ENCODE data around the gene BSG. TPM values are rescaled to one million over a fixed set of nuclear protein-coding genes. Genes with fewer than 3 reads are reported as not detected.
"Not testable (repeated sequence)": the region's sequence is repeated elsewhere in the genome, so short reads cannot be mapped to it uniquely, and the experiment has no call there.

BSG gene
- total and polyA plus RNA-seq, 11 donors, result 727 to 2,989 (median 1,462) TPM

- Histone ChIP-seq H3K4me3 (no peak overlapping the region), H3K36me3 (peaks cover 0 to 51% (median 36%) of the 10 kb centered on the region in 9 donors), H3K27me3 (peaks cover 0 to 10% (median 6%) of the 10 kb centered on the region in 9 donors), H3K9me3 (no peaks in the 10 kb centered on the region), H3K27ac (peak overlapping the region in 2 of 12 donors; percentile 45 to 56), H3K4me1 (peaks cover 0 to 60% (median 21%) of the 10 kb centered on the region in 12 donors)
- intact Hi-C loops (cut with DNase I), result loop anchor here in 2 of 10 donors (5.0 to 10.0 kb wide), 2 partner anchors 49 to 151 kb away; partner anchors contain the start of gene POLRMT (in 1 of the 2)
- 78 to 89% (median 81%) methylated on average over 20 to 27 of the region's 27 CpGs for WGBS, 4 donors
- ATAC-seq, result no peak
- TF ChIP-seq POLR2A (IDR thresholded peaks at IDR 0.05), result no peak
- no peak for TF ChIP-seq CTCF (IDR thresholded peaks at IDR 0.05)
- DNase-seq, result peak in 1 of 5 donors; percentile 47
Observed at GRCh38 chr19:583198-583967, 11.0 kb downstream of the BSG start.

- peak in 3 of 4 donors; percentile 0 to 1 (median 0) for ATAC-seq
- Histone ChIP-seq H3K4me3 (no peak overlapping the region), H3K4me1 (peaks cover 0 to 61% (median 23%) of the 10 kb centered on the region in 12 donors), H3K27ac (peak overlapping the region in 2 of 12 donors; percentile 27 to 38), H3K36me3 (peaks cover 0 to 48% (median 36%) of the 10 kb centered on the region in 9 donors), H3K27me3 (peaks cover 0 to 16% (median 10%) of the 10 kb centered on the region in 9 donors), H3K9me3 (no peaks in the 10 kb centered on the region)
- peak in 1 of 5 donors; percentile 43 for DNase-seq
- TF ChIP-seq POLR2A (IDR thresholded peaks at IDR 0.05) (no peak), CTCF (IDR thresholded peaks at IDR 0.05) (no peak)
- WGBS, 4 donors, result 66 to 79% (median 70%) methylated on average over 3 to 5 of the region's 5 CpGs
- intact Hi-C loops (cut with DNase I), result loop anchor here in 2 of 10 donors (5.0 to 10.0 kb wide), 2 partner anchors 48 to 151 kb away; partner anchors contain the start of gene POLRMT (in 1 of the 2)
Observed at GRCh38 chr19:583968-584239, 11.5 kb downstream of the BSG start.

GRCh38 chr19:584240-585001 is 12.0 kb downstream of the BSG start:
- WGBS, 4 donors, result 21 to 29% (median 24%) methylated on average over 17 to 38 of the region's 38 CpGs
- intact Hi-C loops (cut with DNase I), result loop anchor here in 2 of 10 donors (5.0 to 10.0 kb wide), 2 partner anchors 48 to 150 kb away; partner anchors contain the start of gene POLRMT (in 1 of the 2)
- ATAC-seq (peak; percentile 56 to 68 (median 63)), DNase-seq (peak in 2 of 5 donors; percentile 67 to 82)
- H3K27ac ChIP-seq, result peak overlapping the region in 2 of 12 donors; percentile 27 to 38
- peaks cover 4 to 21% (median 15%) of the 10 kb centered on the region in 9 donors for H3K27me3 ChIP-seq
- H3K4me1 ChIP-seq, result peaks cover 0 to 61% (median 25%) of the 10 kb centered on the region in 12 donors
- TF ChIP-seq CTCF (IDR thresholded peaks at IDR 0.05) (peak; percentile 76 to 95 (median 83)), POLR2A (IDR thresholded peaks at IDR 0.05) (peak in 1 of 2 donors; percentile 43)
- H3K9me3 ChIP-seq, result no peaks in the 10 kb centered on the region
- no peak overlapping the region for H3K4me3 ChIP-seq
- H3K36me3 ChIP-seq, result peaks cover 0 to 43% (median 35%) of the 10 kb centered on the region in 9 donors

- H3K27ac ChIP-seq, ATAC-seq, H3K4me3 ChIP-seq, H3K9me3 ChIP-seq: not testable (repeated sequence)
- Histone ChIP-seq H3K4me1 (peaks cover 0 to 55% (median 25%) of the 10 kb centered on the region in 12 donors), H3K36me3 (peaks cover 0 to 36% (median 29%) of the 10 kb centered on the region in 9 donors), H3K27me3 (peaks cover 5 to 22% (median 15%) of the 10 kb centered on the region in 9 donors)
- WGBS, 4 donors, result 78 to 86% (median 82%) methylated on average over 18 to 34 of the region's 34 CpGs
- peak in 1 of 5 donors; percentile 54 for DNase-seq
- intact Hi-C loops (cut with DNase I), result loop anchor here in 1 of 10 donors (10.0 kb wide), 1 partner anchor 150 kb away; no protein-coding TSS in a partner anchor
Observed at GRCh38 chr19:585146-585545, 12.8 kb downstream of the BSG start.

All from heart left ventricle (tissue), 16 donors.